Natural killer cell (primary cell): Measurements from ENCODE around the gene DOK6. TPM values are rescaled to one million over a fixed set of nuclear protein-coding genes. Genes with fewer than 3 reads are reported as not detected.

Source experiments
- ATAC-seq, 3 donors: fragments of 150-1000 bp in 2 of 3; fragments of 200-7000 bp in 1 of 3; cut with Tn5 transposase; 1 replicate in 1 of 3; 2 replicates in 2 of 3; pipeline ENCODE4 v1.10.0; 2021; ENCODE audit warnings: mild to moderate bottlenecking in 2 of 3, moderate library complexity in 2 of 3
- DNase-seq, 2 donors: peaks; one replicate each; pipeline versions ENCODE4 v3.0.0 to v3.0.0-alpha.2; 2013 to 2021; ENCODE audit warnings: mixed read lengths in 1 of 2
- H3K27ac ChIP-seq: one replicate; pipeline ENCODE4 v1.5.1; 2013; ENCODE audit warnings: mild to moderate bottlenecking, low read length
- H3K27me3 ChIP-seq: one replicate; pipeline ENCODE4 v1.6.1; 2013; ENCODE audit warnings: low read length; ENCODE audit not compliant: control insufficient read depth, insufficient read depth
- H3K36me3 ChIP-seq: one replicate; pipeline ENCODE4 v1.6.1; 2013; ENCODE audit warnings: low read length; ENCODE audit not compliant: control insufficient read depth, insufficient read depth
- H3K4me1 ChIP-seq: one replicate; pipeline ENCODE4 v1.6.1; 2013; ENCODE audit warnings: low read length; ENCODE audit not compliant: control insufficient read depth, insufficient read depth
- H3K4me3 ChIP-seq: one replicate; pipeline ENCODE4 v1.5.1; 2013; ENCODE audit warnings: low read length
- H3K9me3 ChIP-seq: one replicate; pipeline ENCODE4 v1.6.1; 2013; ENCODE audit warnings: low read length; ENCODE audit not compliant: control insufficient read depth, insufficient read depth
- H3K27ac Mint-ChIP-seq, 2 donors: one replicate each; pipeline ENCODE4 v1.8.0; 2022; ENCODE audit warnings: mild to moderate bottlenecking in 2 of 2, mixed read lengths in 2 of 2, moderate library complexity in 1 of 2
- H3K27me3 Mint-ChIP-seq, 2 donors: one replicate each; pipeline ENCODE4 v1.8.0; 2022; ENCODE audit warnings: low read depth in 2 of 2, mixed read lengths in 2 of 2
- H3K36me3 Mint-ChIP-seq: one replicate; pipeline ENCODE4 v1.8.0; 2022; ENCODE audit warnings: mixed read lengths
- H3K4me1 Mint-ChIP-seq, 2 donors: one replicate each; pipeline ENCODE4 v1.8.0; 2022; ENCODE audit warnings: mixed read lengths in 2 of 2
- H3K4me3 Mint-ChIP-seq: one replicate; pipeline ENCODE4 v1.8.0; 2022; ENCODE audit warnings: mild to moderate bottlenecking, moderate library complexity, mixed read lengths
- H3K9me3 Mint-ChIP-seq, 2 donors: one replicate each; pipeline ENCODE4 v1.8.0; 2022; ENCODE audit warnings: mixed read lengths in 2 of 2
- CTCF ChIP-seq: fragments of 200-600 bp; IDR thresholded peaks from one replicate; pipeline ENCODE4 v1.8.0; 2022; ENCODE audit warnings: antibody characterized with exemption
- WGBS: methylation state at CpG from one replicate; pipeline ENCODE4 v1.1.7; 2013; ENCODE audit warnings: missing lambda C conversion rate; ENCODE audit not compliant: insufficient coverage; 5-methylcytosine and 5-hydroxymethylcytosine counted together
- intact Hi-C: fragments of 100-400 bp; cut with micrococcal nuclease; formaldehyde crosslinking; loops from one replicate; pipeline ENCODE4 v1.14.2; 2022
- total RNA-seq, 4 donors: library from RNA; stranded (reverse); fragments of 120-200 nt in 1 of 4; gene quantifications; one replicate each; pipeline versions ENCODE4 v1.2.3 to v1.2.4, GENCODE V29; 2013 to 2022

Gene DOK6
- total RNA-seq, 3 donors from 2014 or later (not counting 1 experiment from before 2014, with no cell fraction given): 0.02 TPM; not detected in 2

- intact Hi-C loops: no loop called here
- Mint-ChIP-seq H3K27ac (no peak overlapping the region), H3K27me3 (no peaks in the 10 kb centered on the region), H3K36me3 (peaks cover 16% of the 10 kb centered on the region), H3K4me3 (no peak overlapping the region), H3K9me3 (no peaks in the 10 kb centered on the region), H3K4me1 (no peaks in the 10 kb centered on the region)
- no peak for TF ChIP-seq CTCF
- no peaks in the 10 kb centered on the region for H3K36me3 ChIP-seq
- no peaks in the 10 kb centered on the region for H3K9me3 ChIP-seq
- ATAC-seq (no peak), DNase-seq (no peak)
- no CpG with 5 or more reads among the region's 2 CpGs for WGBS
- H3K4me1 ChIP-seq: no peaks in the 10 kb centered on the region
- no peaks in the 10 kb centered on the region for H3K27me3 ChIP-seq
- no peak overlapping the region for H3K27ac ChIP-seq
- no peak overlapping the region for H3K4me3 ChIP-seq
Measured at GRCh38 chr18:69747388-69747787, 346.7 kb downstream of the DOK6 start.

DNA sequence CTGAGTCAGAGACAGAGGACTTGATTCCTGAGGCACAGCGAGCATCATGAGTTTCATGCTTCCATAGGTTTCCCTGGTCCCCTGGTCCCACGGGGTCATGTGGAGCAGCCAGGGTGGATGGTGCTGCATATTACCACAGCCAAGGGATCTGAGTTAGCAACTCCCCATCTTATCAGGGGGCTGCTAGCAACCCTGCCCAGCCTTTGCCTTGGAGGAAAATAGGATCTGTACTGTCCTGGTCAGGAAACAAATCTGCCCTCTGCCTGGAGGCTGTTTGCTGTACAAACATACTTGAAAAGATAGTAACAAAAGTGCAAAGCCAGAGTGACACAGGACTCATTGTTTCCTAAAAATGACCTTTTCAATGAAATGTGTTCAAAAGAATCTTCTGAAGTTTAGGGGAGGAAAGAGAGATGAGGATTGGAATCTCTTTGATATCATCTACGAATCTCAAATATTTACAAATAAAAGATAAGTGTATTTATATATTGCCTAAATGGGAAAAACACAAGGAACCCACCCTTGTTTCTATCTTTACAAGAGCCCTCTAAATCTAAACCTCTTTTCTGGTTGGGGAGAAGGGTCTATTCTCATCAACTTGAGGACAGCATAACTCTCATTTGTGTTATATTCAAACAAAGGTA, 352.2 kb downstream of the DOK6 start:
- peaks cover 9 to 11% of the 10 kb centered on the region in 2 donors for H3K4me1 Mint-ChIP-seq
- WGBS: 83% methylated on average over 2 of the region's 3 CpGs
- no peaks in the 10 kb centered on the region for H3K4me1 ChIP-seq
- no peak overlapping the region for H3K27ac Mint-ChIP-seq
- no peaks in the 10 kb centered on the region for H3K9me3 ChIP-seq
- H3K27me3 Mint-ChIP-seq: no peaks in the 10 kb centered on the region
- no peak for ATAC-seq
- no peak overlapping the region for H3K4me3 ChIP-seq
- no peak overlapping the region for H3K4me3 Mint-ChIP-seq
- H3K36me3 ChIP-seq: no peaks in the 10 kb centered on the region
- peaks cover 16% of the 10 kb centered on the region for H3K36me3 Mint-ChIP-seq
- no peak overlapping the region for H3K27ac ChIP-seq
- DNase-seq: no peak
- no peaks in the 10 kb centered on the region for H3K27me3 ChIP-seq
- TF ChIP-seq CTCF: no peak
- intact Hi-C loops: no loop called here
- H3K9me3 Mint-ChIP-seq: no peaks in the 10 kb centered on the region

DNA sequence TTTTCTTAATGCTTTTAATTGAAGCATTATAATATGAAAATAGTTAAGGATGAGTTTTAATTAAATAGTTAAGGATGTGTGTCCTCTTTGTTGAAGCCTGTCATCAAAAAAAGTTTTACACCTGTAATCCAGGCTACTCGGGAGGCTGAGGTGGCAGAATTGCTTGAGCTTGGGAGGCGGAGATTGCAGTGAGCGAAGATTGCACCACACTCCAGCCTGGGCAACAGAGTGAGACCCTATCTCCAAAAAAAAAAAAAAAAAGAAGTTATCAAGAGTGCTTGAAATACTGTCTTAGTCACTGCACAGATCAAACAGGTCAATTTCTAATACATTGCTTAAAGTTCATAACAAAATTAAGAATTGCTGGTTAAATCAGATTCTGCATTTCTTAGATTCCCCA, 353.4 kb downstream of the DOK6 start:
- no peak for ATAC-seq
- H3K9me3 ChIP-seq: no peaks in the 10 kb centered on the region
- intact Hi-C loops: no loop called here
- no peak for DNase-seq
- no peak overlapping the region for H3K4me3 Mint-ChIP-seq
- H3K4me1 Mint-ChIP-seq: peaks cover 9 to 11% of the 10 kb centered on the region in 2 donors
- no peak overlapping the region for H3K4me3 ChIP-seq
- no peaks in the 10 kb centered on the region for H3K36me3 ChIP-seq
- no peaks in the 10 kb centered on the region for H3K4me1 ChIP-seq
- H3K27me3 Mint-ChIP-seq: no peaks in the 10 kb centered on the region
- peaks cover 16% of the 10 kb centered on the region for H3K36me3 Mint-ChIP-seq
- 97% methylated on average over 3 of the region's 3 CpGs for WGBS
- H3K27ac ChIP-seq: no peak overlapping the region
- TF ChIP-seq CTCF: no peak
- H3K9me3 Mint-ChIP-seq: no peaks in the 10 kb centered on the region
- H3K27ac Mint-ChIP-seq: no peak overlapping the region
- H3K27me3 ChIP-seq: no peaks in the 10 kb centered on the region

- no peak for ATAC-seq
- intact Hi-C loops: no loop called here
Measured at GRCh38 chr18:69755041-69755440, 354.4 kb downstream of the DOK6 start.

More at GRCh38 chr18:69755041-69755440, 354.4 kb downstream of the DOK6 start:
- no peak overlapping the region for H3K27ac ChIP-seq
- H3K9me3 Mint-ChIP-seq: no peaks in the 10 kb centered on the region
- H3K9me3 ChIP-seq: no peaks in the 10 kb centered on the region
- no peaks in the 10 kb centered on the region for H3K27me3 Mint-ChIP-seq
- TF ChIP-seq CTCF: no peak
- peaks cover 9 to 11% of the 10 kb centered on the region in 2 donors for H3K4me1 Mint-ChIP-seq
- H3K36me3 ChIP-seq: no peaks in the 10 kb centered on the region
- WGBS: no CpG with 5 or more reads among the region's 2 CpGs
- no peak for DNase-seq
- H3K4me3 ChIP-seq: no peak overlapping the region
- H3K4me3 Mint-ChIP-seq: no peak overlapping the region
- H3K27me3 ChIP-seq: no peaks in the 10 kb centered on the region
- no peak overlapping the region for H3K27ac Mint-ChIP-seq
- H3K36me3 Mint-ChIP-seq: peaks cover 13% of the 10 kb centered on the region
- H3K4me1 ChIP-seq: no peaks in the 10 kb centered on the region
